Measurements from ENCODE around the gene DNAJC21.
"Not testable (repeated sequence)": the region's sequence is repeated elsewhere in the genome, so short reads cannot be mapped to it uniquely, and the experiment has no call there.

Gene DNAJC21

GRCh38 chr5:34929134-34929719 is at the start of gene DNAJC21:
DNAJC21 (plus strand) TSS chr5:34929559; CDS start chr5:34929820, 261 bp downstream.
- DNase-seq, result peak; percentile 97

GRCh38 chr5:34881246-34881645 is 48.1 kb upstream of the DNAJC21 start:
- DNase-seq, result no peak

- no peak for DNase-seq
Measured at GRCh38 chr5:34886392-34887119, 42.8 kb upstream of the DNAJC21 start.

GRCh38 chr5:34889394-34889793 is 40.0 kb upstream of the DNAJC21 start:
- DNase-seq, result no peak

- no peak for DNase-seq
Measured at GRCh38 chr5:34891981-34892380, 37.4 kb upstream of the DNAJC21 start.

GRCh38 chr5:34892414-34892813 is 36.9 kb upstream of the DNAJC21 start:
- no peak for DNase-seq

- DNase-seq, result no peak
Measured at GRCh38 chr5:34894716-34895115, 34.6 kb upstream of the DNAJC21 start.

- no peak for DNase-seq
Measured at GRCh38 chr5:34895641-34896419, 33.5 kb upstream of the DNAJC21 start.

- no peak for DNase-seq
Measured at GRCh38 chr5:34897646-34898045, 31.7 kb upstream of the DNAJC21 start.

GRCh38 chr5:34898258-34898895 is 31.0 kb upstream of the DNAJC21 start:
- peak; percentile 73 for DNase-seq

GRCh38 chr5:34899066-34899465 is 30.3 kb upstream of the DNAJC21 start:
- no peak for DNase-seq

- DNase-seq, result no peak
Measured at GRCh38 chr5:34900652-34901051, 28.7 kb upstream of the DNAJC21 start.

- no peak for DNase-seq
Measured at GRCh38 chr5:34903260-34903659, 26.1 kb upstream of the DNAJC21 start.

GRCh38 chr5:34905564-34905963 is 23.8 kb upstream of the DNAJC21 start:
- no peak for DNase-seq

GRCh38 chr5:34913072-34913471 is 16.3 kb upstream of the DNAJC21 start:
- no peak for DNase-seq

- no peak for DNase-seq
Measured at GRCh38 chr5:34914671-34915138, 14.7 kb upstream of the DNAJC21 start.

- DNase-seq, result peak; percentile 97
Measured at GRCh38 chr5:34915139-34915855, 14.1 kb upstream of the DNAJC21 start, which contains the start of the genes BRIX1 and RAD1. BRIX1 (plus strand) TSS chr5:34915711; CDS start chr5:34915739, 28 bp downstream. RAD1 (minus strand) TSS chr5:34915504; CDS start chr5:34914892, 612 bp downstream.

GRCh38 chr5:34915856-34916192 is 13.5 kb upstream of the DNAJC21 start:
- DNase-seq, result no peak

- DNase-seq, result no peak
Measured at GRCh38 chr5:34916518-34916917, 12.8 kb upstream of the DNAJC21 start.

GRCh38 chr5:34918025-34918424 is 11.3 kb upstream of the DNAJC21 start:
- DNase-seq, result no peak

GRCh38 chr5:34919077-34919476 is 10.3 kb upstream of the DNAJC21 start:
- DNase-seq, result no peak

GRCh38 chr5:34923256-34923655 is 6.1 kb upstream of the DNAJC21 start:
- not testable (repeated sequence) for DNase-seq
